ENCODE data around the gene MAG. TPM values are rescaled to one million over a fixed set of nuclear protein-coding genes. Genes with fewer than 3 reads are reported as not detected.

MAG gene
- total RNA-seq, 2 donors from 2014 or later, result not detected

DNA sequence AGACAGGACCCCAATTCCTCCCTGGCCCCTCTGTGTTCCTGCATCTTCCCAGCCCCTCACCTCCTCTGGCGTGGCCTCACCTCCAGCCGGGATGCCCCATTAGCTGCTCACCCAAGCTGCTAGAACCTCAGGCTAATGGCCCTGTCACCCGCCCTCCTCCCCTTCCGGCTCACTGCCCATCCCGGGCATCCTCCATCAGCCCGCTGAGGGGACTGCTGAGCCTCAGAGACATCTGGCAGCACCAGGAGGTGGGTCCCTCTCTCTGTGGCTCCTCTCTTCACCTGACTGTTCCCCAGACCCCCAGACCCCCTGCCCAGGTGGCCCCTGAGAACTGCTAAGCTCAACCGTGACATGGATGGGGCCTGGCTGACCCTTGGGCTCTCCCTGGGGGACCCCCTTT is 58.6 kb downstream of the MAG start:
- Mint-ChIP-seq H3K27me3 (ENCODE audit: insufficient read depth) (peaks cover 8% of the 10 kb centered on the region), H3K27ac (no peak overlapping the region), H3K9me3 (no peaks in the 10 kb centered on the region), H3K36me3 (ENCODE audit: low read depth) (no peaks in the 10 kb centered on the region), H3K4me1 (peaks cover 8% of the 10 kb centered on the region), H3K4me3 (no peak overlapping the region)
- H3K4me3 ChIP-seq (ENCODE audit: low read length), result no peak overlapping the region
- H3K27ac ChIP-seq (ENCODE audit: low read depth, low read length), result no peak overlapping the region
- H3K9me3 ChIP-seq (ENCODE audit: control insufficient read depth, low read length), result no peaks in the 10 kb centered on the region
- TF ChIP-seq, protein P1, sequence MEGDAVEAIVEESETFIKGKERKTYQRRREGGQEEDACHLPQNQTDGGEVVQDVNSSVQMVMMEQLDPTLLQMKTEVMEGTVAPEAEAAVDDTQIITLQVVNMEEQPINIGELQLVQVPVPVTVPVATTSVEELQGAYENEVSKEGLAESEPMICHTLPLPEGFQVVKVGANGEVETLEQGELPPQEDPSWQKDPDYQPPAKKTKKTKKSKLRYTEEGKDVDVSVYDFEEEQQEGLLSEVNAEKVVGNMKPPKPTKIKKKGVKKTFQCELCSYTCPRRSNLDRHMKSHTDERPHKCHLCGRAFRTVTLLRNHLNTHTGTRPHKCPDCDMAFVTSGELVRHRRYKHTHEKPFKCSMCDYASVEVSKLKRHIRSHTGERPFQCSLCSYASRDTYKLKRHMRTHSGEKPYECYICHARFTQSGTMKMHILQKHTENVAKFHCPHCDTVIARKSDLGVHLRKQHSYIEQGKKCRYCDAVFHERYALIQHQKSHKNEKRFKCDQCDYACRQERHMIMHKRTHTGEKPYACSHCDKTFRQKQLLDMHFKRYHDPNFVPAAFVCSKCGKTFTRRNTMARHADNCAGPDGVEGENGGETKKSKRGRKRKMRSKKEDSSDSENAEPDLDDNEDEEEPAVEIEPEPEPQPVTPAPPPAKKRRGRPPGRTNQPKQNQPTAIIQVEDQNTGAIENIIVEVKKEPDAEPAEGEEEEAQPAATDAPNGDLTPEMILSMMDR (conservative IDR thresholded peaks at IDR 0.05), result no peak
- H3K9ac ChIP-seq (ENCODE audit: extremely low read depth, low read length, poor library complexity, severe bottlenecking), result no peak overlapping the region
- peak; percentile 38 for DNase-seq
- WGBS, 2 experiments (ENCODE audit: insufficient coverage in 1 of 2, insufficient read length in 1 of 2), result 83 to 99% methylated on average over 2 to 7 of the region's 7 CpGs
- no peaks in the 10 kb centered on the region for H3K27me3 ChIP-seq (ENCODE audit: control insufficient read depth, insufficient read depth, low read length, poor library complexity, severe bottlenecking)
- no peaks in the 10 kb centered on the region for H3K4me1 ChIP-seq (ENCODE audit: control insufficient read depth, insufficient read depth, low read length)
- H3K36me3 ChIP-seq (ENCODE audit: control insufficient read depth, insufficient read depth, low read length), result no peaks in the 10 kb centered on the region

DNA sequence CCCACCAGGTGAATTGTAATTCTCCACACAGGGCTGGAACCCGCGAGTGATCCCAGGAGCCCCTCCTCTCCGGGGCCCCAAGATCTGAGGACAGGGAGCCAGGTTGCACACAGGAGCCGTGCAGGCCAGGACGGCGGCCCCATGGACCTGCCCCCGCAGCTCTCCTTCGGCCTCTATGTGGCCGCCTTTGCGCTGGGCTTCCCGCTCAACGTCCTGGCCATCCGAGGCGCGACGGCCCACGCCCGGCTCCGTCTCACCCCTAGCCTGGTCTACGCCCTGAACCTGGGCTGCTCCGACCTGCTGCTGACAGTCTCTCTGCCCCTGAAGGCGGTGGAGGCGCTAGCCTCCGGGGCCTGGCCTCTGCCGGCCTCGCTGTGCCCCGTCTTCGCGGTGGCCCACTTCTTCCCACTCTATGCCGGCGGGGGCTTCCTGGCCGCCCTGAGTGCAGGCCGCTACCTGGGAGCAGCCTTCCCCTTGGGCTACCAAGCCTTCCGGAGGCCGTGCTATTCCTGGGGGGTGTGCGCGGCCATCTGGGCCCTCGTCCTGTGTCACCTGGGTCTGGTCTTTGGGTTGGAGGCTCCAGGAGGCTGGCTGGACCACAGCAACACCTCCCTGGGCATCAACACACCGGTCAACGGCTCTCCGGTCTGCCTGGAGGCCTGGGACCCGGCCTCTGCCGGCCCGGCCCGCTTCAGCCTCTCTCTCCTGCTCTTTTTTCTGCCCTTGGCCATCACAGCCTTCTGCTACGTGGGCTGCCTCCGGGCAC is 59.6 kb downstream of the MAG start:
- no peak overlapping the region for H3K9ac ChIP-seq (ENCODE audit: extremely low read depth, low read length, poor library complexity, severe bottlenecking)
- TF ChIP-seq, protein P1 (conservative IDR thresholded peaks at IDR 0.05), result no peak
- Mint-ChIP-seq H3K9me3 (no peaks in the 10 kb centered on the region), H3K27ac (no peak overlapping the region), H3K4me1 (peaks cover 12% of the 10 kb centered on the region), H3K36me3 (ENCODE audit: low read depth) (no peaks in the 10 kb centered on the region), H3K4me3 (no peak overlapping the region), H3K27me3 (ENCODE audit: insufficient read depth) (peaks cover 4% of the 10 kb centered on the region)
- 94 to 96% methylated on average over 26 to 47 of the region's 47 CpGs for WGBS, 2 experiments (ENCODE audit: insufficient coverage in 1 of 2, insufficient read length in 1 of 2)
- DNase-seq, result peak; percentile 43
- H3K27me3 ChIP-seq (ENCODE audit: control insufficient read depth, insufficient read depth, low read length, poor library complexity, severe bottlenecking), result no peaks in the 10 kb centered on the region
- H3K4me3 ChIP-seq (ENCODE audit: low read length), result no peak overlapping the region
- no peaks in the 10 kb centered on the region for H3K9me3 ChIP-seq (ENCODE audit: control insufficient read depth, low read length)
- no peaks in the 10 kb centered on the region for H3K4me1 ChIP-seq (ENCODE audit: control insufficient read depth, insufficient read depth, low read length)
- no peaks in the 10 kb centered on the region for H3K36me3 ChIP-seq (ENCODE audit: control insufficient read depth, insufficient read depth, low read length)
- no peak overlapping the region for H3K27ac ChIP-seq (ENCODE audit: low read depth, low read length)

DNA sequence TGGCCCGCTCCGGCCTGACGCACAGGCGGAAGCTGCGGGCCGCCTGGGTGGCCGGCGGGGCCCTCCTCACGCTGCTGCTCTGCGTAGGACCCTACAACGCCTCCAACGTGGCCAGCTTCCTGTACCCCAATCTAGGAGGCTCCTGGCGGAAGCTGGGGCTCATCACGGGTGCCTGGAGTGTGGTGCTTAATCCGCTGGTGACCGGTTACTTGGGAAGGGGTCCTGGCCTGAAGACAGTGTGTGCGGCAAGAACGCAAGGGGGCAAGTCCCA is 60.2 kb downstream of the MAG start:
- Histone ChIP-seq H3K4me3 (ENCODE audit: low read length) (no peak overlapping the region), H3K4me1 (ENCODE audit: control insufficient read depth, insufficient read depth, low read length) (no peaks in the 10 kb centered on the region), H3K27me3 (ENCODE audit: control insufficient read depth, insufficient read depth, low read length, poor library complexity, severe bottlenecking) (no peaks in the 10 kb centered on the region), H3K9me3 (ENCODE audit: control insufficient read depth, low read length) (no peaks in the 10 kb centered on the region), H3K27ac (ENCODE audit: low read depth, low read length) (no peak overlapping the region), H3K36me3 (ENCODE audit: control insufficient read depth, insufficient read depth, low read length) (no peaks in the 10 kb centered on the region), H3K9ac (ENCODE audit: extremely low read depth, low read length, poor library complexity, severe bottlenecking) (no peak overlapping the region)
- H3K4me1 Mint-ChIP-seq, result peaks cover 9% of the 10 kb centered on the region
- H3K9me3 Mint-ChIP-seq, result no peaks in the 10 kb centered on the region
- DNase-seq, result no peak
- H3K27ac Mint-ChIP-seq, result no peak overlapping the region
- peaks cover 4% of the 10 kb centered on the region for H3K27me3 Mint-ChIP-seq (ENCODE audit: insufficient read depth)
- H3K4me3 Mint-ChIP-seq, result no peak overlapping the region
- 91 to 92% methylated on average over 16 to 18 of the region's 18 CpGs for WGBS, 2 experiments (ENCODE audit: insufficient coverage in 1 of 2, insufficient read length in 1 of 2)
- TF ChIP-seq, protein P1 (conservative IDR thresholded peaks at IDR 0.05), result no peak
- no peaks in the 10 kb centered on the region for H3K36me3 Mint-ChIP-seq (ENCODE audit: low read depth)

Data from endodermal cell (in vitro differentiated cells).